HG02938 (cell line): ENCODE measurements around the gene SND1.

Source experiments
- ATAC-seq: cut with Tn5 transposase; IDR thresholded peaks from one replicate; pipeline ENCODE4 v1.9.1; 2021; ENCODE audit warnings: mild to moderate bottlenecking, moderate library complexity; ENCODE audit not compliant: unreplicated experiment

Gene SND1

GRCh38 chr7:127764681-127765080 lies 112.7 kb downstream of the SND1 start:
- ATAC-seq = no peak

DNA sequence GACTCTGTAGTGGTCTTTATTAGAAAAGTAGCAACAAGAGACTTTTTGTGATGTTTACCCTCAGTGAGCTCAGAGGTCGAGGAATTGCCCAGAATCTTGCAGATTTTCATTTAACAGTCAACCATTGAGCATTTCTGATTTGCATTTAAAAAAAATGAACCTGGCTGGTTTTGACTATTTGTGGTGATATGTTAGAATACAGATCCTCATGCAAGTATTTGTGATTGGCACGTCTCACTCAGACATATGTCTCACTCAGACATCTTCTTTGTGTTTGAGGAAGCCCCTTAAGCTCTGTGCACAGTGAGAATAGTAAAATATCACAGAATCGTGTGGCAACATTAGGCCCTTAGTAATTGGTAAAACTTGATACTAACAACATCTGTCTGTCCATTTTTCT lies 113.2 kb downstream of the SND1 start:
- ATAC-seq = no peak

GRCh38 chr7:127766831-127767459 lies 115.0 kb downstream of the SND1 start:
- no peak for ATAC-seq

GRCh38 chr7:127768241-127768640 lies 116.2 kb downstream of the SND1 start:
- ATAC-seq = no peak

DNA sequence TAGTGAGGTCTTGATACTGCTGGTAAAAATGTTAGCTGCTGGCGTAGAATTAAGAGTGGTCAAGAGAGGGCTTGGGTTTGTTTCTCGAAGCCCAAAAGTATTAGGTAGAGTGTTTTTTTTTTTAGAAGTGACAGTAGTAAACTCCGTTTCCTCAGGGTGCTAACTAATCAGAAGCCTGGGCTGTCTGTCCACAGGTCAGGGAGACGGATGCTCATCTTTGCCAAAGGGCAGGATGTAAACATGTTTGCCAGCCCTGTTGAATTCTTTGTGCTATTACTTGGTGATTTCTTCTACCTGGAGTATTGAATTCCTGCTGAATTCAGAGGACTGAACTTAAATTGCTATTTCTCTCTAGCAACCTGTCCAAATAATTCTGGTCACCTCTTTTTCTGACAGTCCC lies 117.1 kb downstream of the SND1 start:
- no peak for ATAC-seq

DNA sequence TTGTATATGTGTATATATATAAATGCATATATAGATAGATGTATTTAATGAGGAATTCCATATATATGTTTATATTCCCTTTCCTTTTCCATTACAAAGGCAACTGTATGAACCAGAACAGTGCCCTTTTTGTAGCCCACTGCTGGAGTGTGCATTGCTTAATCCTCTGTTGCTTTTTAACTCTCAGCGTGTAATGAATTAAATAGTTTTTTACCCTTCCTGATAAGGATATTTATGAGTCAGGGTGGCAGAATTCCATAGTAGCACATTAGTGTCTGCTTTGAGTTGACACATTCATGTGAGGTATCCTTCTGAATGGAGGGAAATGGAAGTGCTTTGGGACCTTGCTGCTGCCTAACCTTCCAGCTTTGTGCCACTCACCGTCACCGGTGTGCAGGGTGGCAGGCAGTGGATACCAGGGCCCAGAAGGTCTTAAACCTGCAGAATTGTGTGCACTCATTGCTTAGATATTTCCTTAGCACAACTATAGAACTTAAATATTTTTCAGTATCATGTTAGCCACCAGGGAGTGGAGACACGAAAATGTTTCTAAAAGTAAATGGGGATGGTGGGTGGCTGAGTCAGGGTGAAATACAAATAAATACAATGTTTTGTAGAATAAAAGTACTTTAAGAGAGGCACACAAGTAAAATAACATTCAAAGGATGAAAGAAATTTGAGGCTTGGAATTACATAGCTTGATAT lies 117.9 kb downstream of the SND1 start:
- ATAC-seq = no peak

DNA sequence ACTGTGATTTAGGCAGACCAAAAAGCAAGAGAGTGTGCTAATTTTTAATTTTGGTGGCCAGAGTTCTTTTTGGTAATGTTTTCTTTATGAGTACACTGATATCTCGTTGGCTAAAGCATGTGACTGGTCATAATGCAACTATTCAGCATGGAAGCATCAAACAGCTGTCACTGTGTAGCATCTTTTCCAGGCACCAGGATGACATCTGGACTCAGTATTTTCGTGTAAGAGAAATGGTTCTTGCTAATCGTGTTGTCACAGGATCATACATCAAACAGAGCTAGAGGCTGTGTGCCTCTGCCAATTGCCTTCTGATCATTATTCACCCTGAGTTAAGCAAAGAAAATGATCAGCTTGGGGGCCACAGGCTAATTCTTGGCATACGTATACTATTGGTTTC lies 118.9 kb downstream of the SND1 start:
- ATAC-seq = no peak

DNA sequence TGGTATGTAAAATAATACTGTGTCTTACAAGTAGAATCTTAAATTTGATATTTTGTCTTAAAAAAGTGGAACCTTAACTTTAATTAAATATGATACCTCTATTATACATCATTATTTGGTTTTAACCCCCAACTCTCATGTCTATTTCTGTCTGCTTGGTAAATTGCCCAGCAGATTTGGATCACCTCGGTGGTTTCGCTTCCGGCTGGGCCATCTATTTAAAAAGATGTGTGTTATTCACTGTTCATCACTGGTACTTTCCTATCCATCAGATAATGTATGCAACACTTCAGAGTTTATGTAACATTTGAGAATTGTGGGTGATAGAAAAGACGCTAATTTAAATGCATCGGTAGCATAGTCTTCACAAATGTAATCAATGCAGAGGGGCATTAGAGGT lies 119.7 kb downstream of the SND1 start:
- ATAC-seq = no peak

DNA sequence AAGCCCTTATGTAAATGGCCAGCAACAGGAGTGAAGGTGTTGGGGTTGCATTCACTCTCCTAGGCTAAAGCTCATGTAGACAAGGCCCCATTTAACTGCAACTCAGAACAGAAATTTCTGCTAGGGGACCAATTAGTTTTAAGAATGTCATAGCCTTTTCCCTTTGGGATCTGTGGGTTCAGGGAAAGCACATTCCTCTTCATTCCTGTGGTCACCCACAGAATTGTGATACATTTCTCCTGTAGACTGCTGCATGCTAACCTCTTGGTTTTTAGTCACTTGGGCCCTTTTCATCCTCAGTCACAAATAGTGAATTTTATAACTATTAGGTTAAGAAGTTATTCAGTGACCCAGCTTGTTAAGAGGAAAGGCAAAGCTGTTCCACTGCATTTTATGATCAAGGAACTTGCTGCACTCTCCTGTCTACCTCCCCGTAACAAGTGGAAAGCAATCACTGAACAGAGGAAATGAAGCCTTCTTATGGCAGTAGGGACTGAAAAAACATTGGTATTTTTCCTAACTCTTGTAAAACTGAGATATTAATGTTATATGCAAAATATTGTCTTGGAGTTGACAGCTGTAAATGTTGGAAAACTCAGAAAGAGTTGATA lies 124.9 kb downstream of the SND1 start:
- ATAC-seq = no peak

GRCh38 chr7:127780489-127780888 lies 128.5 kb downstream of the SND1 start:
- ATAC-seq = no peak

DNA sequence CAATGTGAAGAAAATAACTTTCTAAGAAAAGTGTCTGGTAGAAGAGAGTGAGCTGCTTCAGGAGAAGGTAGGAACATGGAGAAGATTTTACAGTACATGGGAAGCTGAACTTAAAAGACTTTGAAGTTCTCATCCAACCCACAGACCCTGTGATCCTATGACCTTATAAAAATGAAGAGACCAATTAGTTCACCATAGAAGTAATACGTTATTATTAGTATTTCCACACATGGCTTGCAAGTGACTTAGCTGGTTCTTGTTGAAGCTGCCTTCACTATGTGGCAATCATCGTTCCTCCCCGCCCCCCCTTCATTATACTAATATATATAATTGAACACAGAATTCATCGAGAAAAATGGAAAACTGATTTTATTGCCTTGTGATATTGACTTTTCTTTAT lies 129.1 kb downstream of the SND1 start:
- no peak for ATAC-seq

DNA sequence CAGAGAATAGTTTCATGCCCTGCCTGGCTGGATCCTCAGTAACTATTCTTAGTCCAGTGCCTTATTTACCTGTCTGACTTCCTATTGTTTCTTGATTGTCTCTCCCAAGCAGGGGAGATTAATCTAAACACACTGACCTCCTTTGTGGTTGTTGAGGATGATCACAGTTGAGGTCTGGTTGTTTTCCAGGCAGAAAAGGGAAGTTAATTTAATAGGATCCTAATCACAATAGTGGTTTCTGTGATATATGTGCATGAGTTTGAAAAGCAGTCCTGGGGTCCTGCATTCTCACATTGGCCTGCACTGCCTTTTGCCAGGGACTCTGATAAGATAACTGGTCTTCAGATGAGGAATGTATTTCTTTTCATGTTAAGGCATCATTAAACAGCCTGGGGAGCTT lies 130.1 kb downstream of the SND1 start:
- ATAC-seq = no peak

GRCh38 chr7:127782654-127783559 lies 130.9 kb downstream of the SND1 start:
- ATAC-seq = peak; percentile 93

DNA sequence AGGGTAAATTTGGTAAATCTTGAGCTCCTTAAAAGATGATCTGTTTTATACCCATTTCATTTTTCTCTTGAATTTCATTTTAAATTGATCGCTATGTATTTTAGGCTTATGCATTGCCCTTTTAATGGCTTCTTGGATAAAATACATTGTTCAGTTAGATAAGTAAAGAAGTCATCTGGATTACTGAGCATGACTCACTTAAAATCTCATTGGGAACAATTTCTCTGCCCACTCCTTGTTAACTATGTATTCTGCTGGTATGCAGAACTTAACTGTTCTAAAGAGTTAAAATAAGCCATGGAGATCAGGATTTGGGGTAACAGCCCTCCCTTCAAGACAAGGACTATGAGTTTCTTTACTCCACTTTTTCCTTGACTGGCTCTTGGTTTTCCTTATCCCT lies 134.2 kb downstream of the SND1 start:
- ATAC-seq = no peak

GRCh38 chr7:127789031-127789430 lies 137.0 kb downstream of the SND1 start:
- ATAC-seq = no peak

DNA sequence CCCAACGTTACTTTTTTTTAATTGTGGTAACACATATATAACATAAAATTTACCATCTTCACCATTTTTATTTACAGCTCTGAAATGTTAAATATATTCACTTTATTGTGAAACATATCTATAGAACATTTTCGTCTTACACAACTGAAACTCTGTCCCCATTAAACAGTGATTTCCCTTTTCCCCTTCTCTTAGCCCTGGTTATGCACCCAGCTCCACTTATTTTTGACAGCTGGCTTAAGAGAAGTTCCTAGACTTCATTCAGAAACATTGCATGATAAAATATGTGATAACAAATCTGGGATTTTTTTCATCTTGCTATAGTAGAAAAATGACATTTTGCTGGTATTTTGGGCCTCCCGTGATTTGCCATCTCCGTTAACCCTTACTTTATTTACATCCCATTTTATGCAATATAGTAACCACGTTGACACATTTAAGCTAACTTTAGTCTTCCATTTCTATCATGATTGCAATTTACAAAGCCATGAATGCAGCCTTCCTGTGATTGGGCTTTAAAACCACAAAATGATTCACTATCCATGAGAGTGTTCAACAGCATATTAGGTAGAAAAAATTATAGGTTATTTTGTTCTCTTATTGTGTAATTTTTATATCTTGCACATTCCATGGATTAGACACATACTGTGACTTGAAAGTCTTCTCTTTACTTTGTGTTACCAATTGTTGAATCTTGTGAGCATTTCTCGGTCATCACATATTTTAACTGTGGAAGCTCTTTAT lies 139.6 kb downstream of the SND1 start:
- ATAC-seq = no peak

- no peak for ATAC-seq
Measured at GRCh38 chr7:127792528-127793342, 140.7 kb downstream of the SND1 start.

- ATAC-seq = no peak
Measured at GRCh38 chr7:127793582-127793981, 141.6 kb downstream of the SND1 start.

DNA sequence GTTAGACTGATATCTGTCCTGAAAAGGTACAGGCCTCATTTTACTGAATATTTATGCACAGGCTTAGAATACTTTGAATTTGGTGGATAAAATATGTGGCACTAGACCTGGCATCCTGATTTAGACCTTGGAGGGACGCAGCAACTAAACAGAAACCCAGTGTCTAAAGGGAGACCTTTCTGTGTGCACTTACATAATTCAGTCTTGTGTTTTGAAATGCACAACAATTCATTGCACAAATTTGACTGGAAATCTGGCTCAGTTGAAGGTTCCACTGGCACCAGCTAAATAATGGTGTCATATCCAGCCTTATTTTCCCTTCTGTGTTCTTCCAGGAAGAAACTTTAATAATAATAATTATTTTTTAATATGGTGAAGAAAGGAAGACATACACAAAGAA lies 142.1 kb downstream of the SND1 start:
- ATAC-seq = no peak

DNA sequence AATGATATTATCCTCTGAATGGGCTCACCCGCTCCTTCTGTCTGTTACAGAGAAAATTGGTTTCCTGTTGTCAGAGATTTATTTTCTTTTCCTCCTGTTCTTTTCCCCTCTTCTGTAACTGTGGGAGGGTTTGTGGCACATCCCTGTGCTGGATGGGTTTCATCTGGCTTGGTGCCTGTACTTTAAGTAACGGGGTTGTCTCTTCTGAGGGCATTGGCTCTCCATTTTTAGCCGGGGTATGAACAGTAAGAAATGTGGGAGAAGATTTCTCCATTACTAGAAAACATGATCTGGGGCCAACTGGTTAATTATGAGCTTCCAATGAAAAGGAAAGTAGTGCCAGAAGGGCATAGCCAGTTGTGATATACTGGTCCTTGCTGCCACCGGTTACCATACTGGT lies 142.6 kb downstream of the SND1 start:
- no peak for ATAC-seq
